GM13977 (cell line): ENCODE data around the gene PPA2.

Source experiments
- DNase-seq: peaks from one replicate; pipeline ENCODE4 v3.0.0; 2012; ENCODE audit warnings: low spot score
- in situ Hi-C: fragments of 300-500 bp; cut with MboI; formaldehyde crosslinking; loops from one replicate; pipeline ENCODE4 v1.12.0; 2022; ENCODE audit warnings: low sequenced_read_pairs, low pct_unique_long_range_greater_than_20kb, mixed read lengths, inconsistent platforms; ENCODE audit not compliant: unreplicated experiment
- TF ChIP-seq, protein P1 (sequence below): IDR thresholded peaks from 2 replicates; pipeline ENCODE4 v1.5.1; 2012; ENCODE audit warnings: mild to moderate bottlenecking, control low read depth; ENCODE audit not compliant: insufficient read depth; ENCODE audit errors: extremely low read depth, missing control alignments

PPA2 gene

GRCh38 chr4:105343146-105343931 lies 130.5 kb downstream of the PPA2 start:
- in situ Hi-C loops: no loop called here
- TF ChIP-seq, protein P1, sequence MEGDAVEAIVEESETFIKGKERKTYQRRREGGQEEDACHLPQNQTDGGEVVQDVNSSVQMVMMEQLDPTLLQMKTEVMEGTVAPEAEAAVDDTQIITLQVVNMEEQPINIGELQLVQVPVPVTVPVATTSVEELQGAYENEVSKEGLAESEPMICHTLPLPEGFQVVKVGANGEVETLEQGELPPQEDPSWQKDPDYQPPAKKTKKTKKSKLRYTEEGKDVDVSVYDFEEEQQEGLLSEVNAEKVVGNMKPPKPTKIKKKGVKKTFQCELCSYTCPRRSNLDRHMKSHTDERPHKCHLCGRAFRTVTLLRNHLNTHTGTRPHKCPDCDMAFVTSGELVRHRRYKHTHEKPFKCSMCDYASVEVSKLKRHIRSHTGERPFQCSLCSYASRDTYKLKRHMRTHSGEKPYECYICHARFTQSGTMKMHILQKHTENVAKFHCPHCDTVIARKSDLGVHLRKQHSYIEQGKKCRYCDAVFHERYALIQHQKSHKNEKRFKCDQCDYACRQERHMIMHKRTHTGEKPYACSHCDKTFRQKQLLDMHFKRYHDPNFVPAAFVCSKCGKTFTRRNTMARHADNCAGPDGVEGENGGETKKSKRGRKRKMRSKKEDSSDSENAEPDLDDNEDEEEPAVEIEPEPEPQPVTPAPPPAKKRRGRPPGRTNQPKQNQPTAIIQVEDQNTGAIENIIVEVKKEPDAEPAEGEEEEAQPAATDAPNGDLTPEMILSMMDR: no peak

GRCh38 chr4:105329081-105329480 lies 144.8 kb downstream of the PPA2 start:
- in situ Hi-C loops: no loop called here
- no peak for DNase-seq
- TF ChIP-seq, protein P1: no peak

More at GRCh38 chr4:105343146-105343931, 130.5 kb downstream of the PPA2 start:
- DNase-seq: no peak

DNA sequence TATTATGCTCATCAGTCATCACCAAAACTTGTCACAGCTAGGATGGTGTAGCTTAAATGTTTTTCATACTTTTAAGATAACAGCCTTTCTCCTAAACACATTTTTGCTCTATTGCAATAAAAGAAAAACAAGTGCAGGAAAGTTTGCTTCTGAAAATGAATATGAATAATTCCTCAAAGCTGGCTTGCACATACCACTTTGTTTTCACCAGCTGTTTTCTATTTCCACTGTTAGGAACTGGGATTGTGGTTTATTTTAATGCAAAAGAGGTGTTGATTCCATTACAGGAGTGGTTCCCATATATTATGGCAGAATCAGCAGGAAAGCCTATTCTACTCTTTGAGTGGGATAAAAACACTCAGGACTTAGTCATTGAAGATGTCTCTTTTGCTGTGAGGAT lies 145.9 kb downstream of the PPA2 start:
- DNase-seq: no peak
- TF ChIP-seq, protein P1: no peak
- in situ Hi-C loops: no loop called here

GRCh38 chr4:105327222-105327621 lies 146.6 kb downstream of the PPA2 start:
- DNase-seq: no peak
- TF ChIP-seq, protein P1: no peak
- in situ Hi-C loops: no loop called here
